Peyer's patch (tissue), 4 donors: ENCODE results near the gene ABCC6.
"Not testable (repeated sequence)": the region's sequence is repeated elsewhere in the genome, so short reads cannot be mapped to it uniquely, and the experiment has no call there.

Experiments used
- CTCF ChIP-seq, 6 experiments: fragments of 450-650 bp in 4 of 6; fragments of 200-600 bp in 2 of 6; sonication (generic) in 1 of 6; IDR thresholded peaks; one replicate each; pipeline ENCODE4 v1.5.1; 2017 to 2019; ENCODE audit warnings: antibody characterized with exemption in 6 of 6, mild to moderate bottlenecking in 3 of 6, moderate library complexity in 1 of 6
- POLR2A ChIP-seq, 2 donors: fragments of 450-650 bp; IDR thresholded peaks; one replicate each; pipeline ENCODE4 v1.5.1; 2017; ENCODE audit warnings: antibody characterized with exemption in 2 of 2, mild to moderate bottlenecking in 2 of 2, moderate library complexity in 2 of 2

- TF ChIP-seq POLR2A, CTCF (IDR thresholded peaks at IDR 0.05): not testable (repeated sequence)
These were observed 18.7 kb downstream of the ABCC6 start for GRCh38 chr16:16204552-16204951.
